COLO829 (cell line): ENCODE data around the gene BMAL1.

Experiments used
- DNase-seq: peaks from one replicate; pipeline ENCODE4 v3.0.0; 2012; ENCODE audit warnings: low spot score

Gene BMAL1

GRCh38 chr11:13316528-13316961 is 39.0 kb downstream of the BMAL1 start:
- DNase-seq: no peak

GRCh38 chr11:13317293-13318080 is 39.9 kb downstream of the BMAL1 start:
- no peak for DNase-seq

- no peak for DNase-seq
Measured at GRCh38 chr11:13318498-13319295, 41.1 kb downstream of the BMAL1 start.

- no peak for DNase-seq
Measured at GRCh38 chr11:13320688-13321087, 43.1 kb downstream of the BMAL1 start.

GRCh38 chr11:13321431-13321830 is 43.8 kb downstream of the BMAL1 start:
- DNase-seq: no peak

- no peak for DNase-seq
Measured at GRCh38 chr11:13324141-13324540, 46.6 kb downstream of the BMAL1 start.

GRCh38 chr11:13324709-13325108 is 47.1 kb downstream of the BMAL1 start:
- DNase-seq: no peak

- no peak for DNase-seq
Measured at GRCh38 chr11:13327421-13327820, 49.8 kb downstream of the BMAL1 start.

- no peak for DNase-seq
Measured at GRCh38 chr11:13328286-13328685, 50.7 kb downstream of the BMAL1 start.

- DNase-seq: no peak
Measured at GRCh38 chr11:13329670-13330356, 52.2 kb downstream of the BMAL1 start.

- DNase-seq: no peak
Measured at GRCh38 chr11:13332124-13332523, 54.5 kb downstream of the BMAL1 start.

GRCh38 chr11:13333456-13333957 is 55.9 kb downstream of the BMAL1 start:
- DNase-seq: no peak

- no peak for DNase-seq
Measured at GRCh38 chr11:13334034-13334786, 56.6 kb downstream of the BMAL1 start.

GRCh38 chr11:13335319-13335718 is 57.7 kb downstream of the BMAL1 start:
- DNase-seq: peak; percentile 62

GRCh38 chr11:13336246-13336878 is 58.8 kb downstream of the BMAL1 start:
- no peak for DNase-seq

GRCh38 chr11:13338019-13338426 is 60.4 kb downstream of the BMAL1 start:
- DNase-seq: peak; percentile 20

- DNase-seq: peak; percentile 34
Measured at GRCh38 chr11:13338427-13339069, 61.0 kb downstream of the BMAL1 start.

- peak; percentile 45 for DNase-seq
Measured at GRCh38 chr11:13339195-13340153, 61.9 kb downstream of the BMAL1 start.

GRCh38 chr11:13341026-13341425 is 63.4 kb downstream of the BMAL1 start:
- DNase-seq: no peak
